BJ (cell line): Measurements from ENCODE around the gene SETD1A. TPM values are rescaled to one million over a fixed set of nuclear protein-coding genes. Genes with fewer than 3 reads are reported as not detected.

Experiments used
- CTCF ChIA-PET: fragments of 350-600 bp; formaldehyde crosslinking; extraction: SDS; loops from one replicate; lab custom pipeline; 2021; ENCODE audit warnings: antibody characterized with exemption, inconsistent platforms; lab: Yijun Ruan, JAX
- POLR2A ChIA-PET: fragments of 300-600 bp; sonication (Branson Sonifier 250); formaldehyde crosslinking; extraction: SDS; loops from one replicate; lab custom pipeline; 2021; ENCODE audit warnings: antibody characterized with exemption; lab: Charles Lee
- DNase-seq: peaks from one replicate; pipeline ENCODE4 v3.0.0-alpha.2; 2011; ENCODE audit warnings: low read depth
- H3K27me3 ChIP-seq: 2 replicates; pipeline ENCODE4 v1.6.0; 2011; ENCODE audit warnings: low read length; ENCODE audit not compliant: control insufficient read depth, insufficient read depth
- H3K36me3 ChIP-seq: 2 replicates; pipeline ENCODE4 v1.5.1; 2011; ENCODE audit warnings: low read length; ENCODE audit not compliant: control insufficient read depth, insufficient read depth
- H3K4me3 ChIP-seq: 2 replicates; pipeline ENCODE4 v1.5.1; 2011; ENCODE audit warnings: low read depth, mild to moderate bottlenecking, control low read depth, low read length
- polyA plus RNA-seq: library from polyadenylated mRNA; depleted of rRNA; stranded (reverse); fragments of >200 nt; gene quantifications from 2 replicates; pipeline ENCODE4 v1.2.3, GENCODE V29; 2011; rRNA removed
- small RNA-seq: library from RNA; depleted of rRNA; stranded (forward); fragments of <200 nt; gene quantifications from one replicate; pipeline ENCODE3, GENCODE V24; 2012; ENCODE audit warnings: low replicate concordance, low read depth; ENCODE audit not compliant: insufficient read length
- TF ChIP-seq, protein P1 (sequence below): IDR thresholded peaks from 2 replicates; pipeline ENCODE4 v1.5.1; 2011; ENCODE audit warnings: low read depth, mild to moderate bottlenecking, control low read depth, inconsistent platforms, low read length, moderate library complexity; ENCODE audit not compliant: insufficient read depth

The SETD1A gene
- polyA plus RNA-seq, 1 experiment, result 1.4 TPM

DNA sequence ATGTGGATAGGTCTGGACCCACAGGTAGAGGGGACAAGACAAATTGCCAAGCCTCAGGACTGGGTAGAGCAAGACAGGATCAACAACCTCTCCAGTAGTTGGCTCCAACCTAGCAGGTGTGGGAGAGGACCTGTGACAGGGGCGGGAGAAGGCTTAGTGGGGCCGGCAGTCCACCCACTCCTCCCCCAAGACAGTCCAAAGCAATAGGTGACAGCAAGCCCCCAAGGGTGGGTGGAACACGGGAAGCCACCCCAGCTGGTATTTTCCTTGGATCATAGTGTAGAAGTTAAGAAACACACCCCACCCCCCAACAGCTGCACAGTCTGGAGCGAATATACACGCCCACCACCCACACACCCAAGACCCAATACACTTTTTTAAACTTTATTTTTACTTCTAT is 71.7 kb downstream of the SETD1A start:
- CTCF ChIA-PET, result interaction anchor here (1.6 kb wide), 1 partner anchor 14 kb away, joined by 4 read pairs; no protein-coding TSS in a partner anchor
- POLR2A ChIA-PET, result no interaction called here
- TF ChIP-seq, protein P1, sequence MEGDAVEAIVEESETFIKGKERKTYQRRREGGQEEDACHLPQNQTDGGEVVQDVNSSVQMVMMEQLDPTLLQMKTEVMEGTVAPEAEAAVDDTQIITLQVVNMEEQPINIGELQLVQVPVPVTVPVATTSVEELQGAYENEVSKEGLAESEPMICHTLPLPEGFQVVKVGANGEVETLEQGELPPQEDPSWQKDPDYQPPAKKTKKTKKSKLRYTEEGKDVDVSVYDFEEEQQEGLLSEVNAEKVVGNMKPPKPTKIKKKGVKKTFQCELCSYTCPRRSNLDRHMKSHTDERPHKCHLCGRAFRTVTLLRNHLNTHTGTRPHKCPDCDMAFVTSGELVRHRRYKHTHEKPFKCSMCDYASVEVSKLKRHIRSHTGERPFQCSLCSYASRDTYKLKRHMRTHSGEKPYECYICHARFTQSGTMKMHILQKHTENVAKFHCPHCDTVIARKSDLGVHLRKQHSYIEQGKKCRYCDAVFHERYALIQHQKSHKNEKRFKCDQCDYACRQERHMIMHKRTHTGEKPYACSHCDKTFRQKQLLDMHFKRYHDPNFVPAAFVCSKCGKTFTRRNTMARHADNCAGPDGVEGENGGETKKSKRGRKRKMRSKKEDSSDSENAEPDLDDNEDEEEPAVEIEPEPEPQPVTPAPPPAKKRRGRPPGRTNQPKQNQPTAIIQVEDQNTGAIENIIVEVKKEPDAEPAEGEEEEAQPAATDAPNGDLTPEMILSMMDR, result no peak
- H3K27me3 ChIP-seq, result no peaks in the 10 kb centered on the region
- no peak for DNase-seq
- H3K4me3 ChIP-seq, result no peak overlapping the region
- H3K36me3 ChIP-seq, result no peaks in the 10 kb centered on the region

DNA sequence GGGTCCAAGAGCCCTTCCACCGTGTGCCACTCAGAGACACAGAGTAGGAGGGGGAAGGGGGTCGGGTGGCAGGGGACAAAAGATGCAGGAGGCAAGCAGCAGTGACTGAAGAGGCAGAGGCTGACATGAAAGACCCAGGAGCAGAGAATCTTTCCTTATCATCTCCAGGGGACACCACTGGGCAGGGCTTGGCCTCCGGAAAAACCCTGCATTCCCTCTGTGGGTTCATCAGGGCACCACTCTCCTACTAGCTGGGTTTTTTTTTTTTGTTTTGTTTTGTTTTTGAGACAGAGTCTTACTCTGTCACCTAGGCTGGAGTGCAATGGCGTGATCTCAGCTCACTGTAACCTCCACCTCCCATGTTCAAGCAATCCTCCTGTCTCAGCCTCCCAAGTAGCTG is 73.7 kb downstream of the SETD1A start:
- CTCF ChIA-PET, result no interaction called here
- H3K27me3 ChIP-seq, result no peaks in the 10 kb centered on the region

DNA sequence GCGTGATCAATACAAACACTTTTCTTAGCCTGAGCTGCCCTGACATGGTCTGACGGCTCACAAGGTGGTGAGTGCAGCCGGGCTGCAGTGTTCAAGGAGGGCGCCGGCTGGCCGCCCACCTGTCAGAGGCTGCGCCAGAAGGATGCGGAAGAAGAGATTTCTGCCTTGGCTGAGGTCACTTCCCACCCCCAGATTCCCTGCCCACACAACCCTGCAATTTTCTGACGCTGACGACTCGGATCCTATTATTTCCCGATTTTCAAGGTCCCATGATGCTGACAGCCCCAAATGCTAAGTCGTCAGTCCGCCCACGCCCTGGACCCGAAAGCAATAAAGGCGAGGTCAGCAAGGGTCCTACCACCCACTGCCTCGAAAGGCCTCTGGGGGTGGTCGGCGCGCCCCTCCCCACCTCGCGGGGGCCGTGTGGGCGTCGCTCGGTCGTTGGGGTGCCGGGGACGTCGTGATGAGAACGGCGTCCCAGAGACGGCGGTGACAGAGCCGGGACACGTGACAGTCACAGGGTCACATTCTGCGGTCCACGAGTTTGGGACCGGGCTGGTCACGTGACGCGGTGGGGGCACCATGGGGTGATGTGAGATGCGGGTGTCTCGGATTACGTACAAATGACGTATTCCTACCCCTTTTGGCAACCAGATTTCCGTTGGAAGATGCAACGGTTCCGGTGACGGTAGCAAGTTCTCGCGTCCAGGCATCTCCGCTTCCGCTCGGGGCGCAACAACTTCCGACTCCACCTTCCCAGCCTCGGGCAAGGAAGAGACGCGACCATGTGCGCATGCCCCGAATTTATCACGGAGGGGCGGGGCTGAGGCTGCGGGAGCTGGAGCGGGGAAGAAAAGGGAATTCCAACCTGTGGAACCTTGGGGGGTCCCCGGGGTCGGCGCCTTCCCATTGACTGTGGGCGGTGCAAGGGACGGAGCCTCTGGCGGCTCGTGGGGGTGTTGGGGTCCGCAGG is 75.5 kb downstream of the SETD1A start, which contains the start of gene STX4:
STX4 (plus strand) TSS at position 823 of the 973 bp plus-strand sequence. CDS start 248 bp downstream, outside the sequence.
- peak; percentile 83 for DNase-seq
- H3K4me3 ChIP-seq, result peak within 1 kb of the TSS; percentile 74
- ChIA-PET CTCF (interaction anchor here (0.9 kb wide), 1 partner anchor 10 kb away, joined by 5 read pairs; no protein-coding TSS in a partner anchor), POLR2A (no interaction called here)
- H3K36me3 ChIP-seq, result peaks cover 13% of the 10 kb centered on the region
- TF ChIP-seq, protein P1, result no peak
- H3K27me3 ChIP-seq, result no peaks in the 10 kb centered on the region

More for the DNA sequence above, 73.7 kb downstream of the SETD1A start:
- POLR2A ChIA-PET, result no interaction called here
- DNase-seq, result no peak
- Histone ChIP-seq H3K4me3 (no peak overlapping the region), H3K36me3 (peaks cover 6% of the 10 kb centered on the region)
- TF ChIP-seq, protein P1, result no peak

DNA sequence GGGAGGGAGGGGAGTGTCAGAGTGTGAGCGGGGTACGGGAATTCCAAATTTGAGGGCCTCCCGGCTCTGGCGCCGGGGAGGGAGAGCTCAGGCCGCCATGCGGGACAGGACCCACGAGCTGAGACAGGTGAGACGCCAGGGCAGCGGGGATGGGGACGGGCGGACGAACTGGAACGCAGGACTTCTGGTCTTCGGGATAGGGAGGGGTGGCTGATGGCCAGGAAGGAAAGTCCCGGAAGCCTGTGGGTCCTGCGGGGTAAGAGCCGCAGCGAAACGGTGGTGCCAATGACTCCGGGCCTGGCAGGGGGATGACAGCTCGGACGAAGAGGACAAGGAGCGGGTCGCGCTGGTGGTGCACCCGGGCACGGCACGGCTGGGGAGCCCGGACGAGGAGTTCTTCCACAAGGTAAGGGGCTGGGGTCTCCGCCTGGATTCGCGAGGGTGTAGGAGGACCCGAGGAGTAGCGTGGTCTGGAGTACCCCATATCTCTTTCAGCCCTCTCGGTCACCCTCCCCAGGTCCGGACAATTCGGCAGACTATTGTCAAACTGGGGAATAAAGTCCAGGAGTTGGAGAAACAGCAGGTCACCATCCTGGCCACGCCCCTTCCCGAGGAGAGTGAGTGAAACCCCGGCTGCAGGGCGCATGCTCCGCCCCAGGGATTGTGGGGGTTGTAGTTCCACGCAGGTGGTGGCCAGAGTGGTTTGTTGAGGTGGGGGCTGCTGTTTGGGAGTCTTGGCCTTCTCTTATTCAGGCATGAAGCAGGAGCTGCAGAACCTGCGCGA is 76.3 kb downstream of the SETD1A start:
- ChIA-PET POLR2A (interaction anchor here (0.6 kb wide), 1 partner anchor 59 kb away, joined by 5 read pairs; no protein-coding TSS in a partner anchor), CTCF (interaction anchor here (0.9 to 1.4 kb wide), 3 partner anchors 9 to 50 kb away, joined by 3 to 5 read pairs (median 3); no protein-coding TSS in a partner anchor)
- DNase-seq, result peak; percentile 17

More for the DNA sequence above, 76.3 kb downstream of the SETD1A start:
- H3K27me3 ChIP-seq, result no peaks in the 10 kb centered on the region
- peak overlapping the region; percentile 74 for H3K4me3 ChIP-seq
- peaks cover 22% of the 10 kb centered on the region for H3K36me3 ChIP-seq
- TF ChIP-seq, protein P1, result no peak

Small RNA genes lying within 50 kb of the gene (small RNA-seq; reads per million reads assigned to genes)
- not detected for gene AC135048.1

Other genes starting within 250 kb of the SETD1A start
- 24.9 and 32.4 TPM in 2 replicates for gene PHKG2, start 209.3 kb upstream of the SETD1A start, polyA plus RNA-seq
- 4.7 and 5.0 TPM in 2 replicates for gene CFAP119, start 195.7 kb upstream of the SETD1A start, polyA plus RNA-seq
- gene RNF40, start 195.4 kb upstream of the SETD1A start, polyA plus RNA-seq, result 64.7 and 82.4 TPM in 2 replicates
- gene ZNF629, start 170.5 kb upstream of the SETD1A start, polyA plus RNA-seq, result 4.6 and 6.0 TPM in 2 replicates
- 27.4 and 27.8 TPM in 2 replicates for gene BCL7C, start 63.7 kb upstream of the SETD1A start, polyA plus RNA-seq
- gene CTF1, start 61.1 kb upstream of the SETD1A start, polyA plus RNA-seq, result 14.9 and 22.2 TPM in 2 replicates
- 5.9 and 7.6 TPM in 2 replicates for gene FBXL19, start 34.2 kb upstream of the SETD1A start, polyA plus RNA-seq
- gene ORAI3, start 8.7 kb upstream of the SETD1A start, polyA plus RNA-seq, result 25.6 and 37.1 TPM in 2 replicates
- 15.4 and 25.0 TPM in 2 replicates for gene HSD3B7, start 27.5 kb downstream of the SETD1A start, polyA plus RNA-seq
- gene STX1B, start 52.9 kb downstream of the SETD1A start, polyA plus RNA-seq, result 1.5 and 1.6 TPM in 2 replicates
- gene STX4, start 75.8 kb downstream of the SETD1A start, polyA plus RNA-seq, result 41.7 and 53.6 TPM in 2 replicates
- gene ZNF668, start 116.5 kb downstream of the SETD1A start, polyA plus RNA-seq, result 10.2 and 16.3 TPM in 2 replicates
- 3.3 and 4.2 TPM in 2 replicates for gene ZNF646, start 116.7 kb downstream of the SETD1A start, polyA plus RNA-seq
- gene PRSS53, start 131.2 kb downstream of the SETD1A start, polyA plus RNA-seq, result 0.96 and 1.8 TPM in 2 replicates
- 416 and 515 TPM in 2 replicates for gene VKORC1, start 137.0 kb downstream of the SETD1A start, polyA plus RNA-seq
- 31.0 and 56.0 TPM in 2 replicates for gene BCKDK, start 150.6 kb downstream of the SETD1A start, polyA plus RNA-seq
- 28.9 and 31.9 TPM in 2 replicates for gene KAT8, start 159.9 kb downstream of the SETD1A start, polyA plus RNA-seq
- not detected in 2 replicates for gene PRSS8, start 178.0 kb downstream of the SETD1A start, polyA plus RNA-seq
- gene PRSS36, start 192.3 kb downstream of the SETD1A start, polyA plus RNA-seq, result 0.22 and 0.39 TPM in 2 replicates
- 109 and 113 TPM in 2 replicates for gene FUS, start 222.4 kb downstream of the SETD1A start, polyA plus RNA-seq
- 15.8 and 23.9 TPM in 2 replicates for gene PYCARD, start 245.0 kb downstream of the SETD1A start, polyA plus RNA-seq